HG03521 (cell line): ENCODE data around the gene ANKS4B.
"Not testable (repeated sequence)": the region's sequence is repeated elsewhere in the genome, so short reads cannot be mapped to it uniquely, and the experiment has no call there.

Source experiments
- ATAC-seq: cut with Tn5 transposase; IDR thresholded peaks from one replicate; pipeline ENCODE4 v1.9.1; 2021; ENCODE audit warnings: mild to moderate bottlenecking, moderate library complexity; ENCODE audit not compliant: unreplicated experiment

Gene ANKS4B

GRCh38 chr16:21285314-21285713, 51.8 kb downstream of the ANKS4B start:
- ATAC-seq: no peak

GRCh38 chr16:21289789-21290188, 56.3 kb downstream of the ANKS4B start:
- not testable (repeated sequence) for ATAC-seq

GRCh38 chr16:21300309-21301167, 67.0 kb downstream of the ANKS4B start:
- peak; percentile 52 for ATAC-seq

- ATAC-seq: peak; percentile 39
Measured at GRCh38 chr16:21301168-21301894, 67.8 kb downstream of the ANKS4B start.

- ATAC-seq: no peak
Measured at GRCh38 chr16:21301895-21302291, 68.4 kb downstream of the ANKS4B start.

GRCh38 chr16:21302454-21302853, 69.0 kb downstream of the ANKS4B start:
- no peak for ATAC-seq

GRCh38 chr16:21302898-21303528, 69.5 kb downstream of the ANKS4B start:
- no peak for ATAC-seq
